Naive thymus-derived CD4-positive, alpha-beta T cell (primary cell): ENCODE results near the gene C1QTNF7. TPM values are rescaled to one million over a fixed set of nuclear protein-coding genes. Genes with fewer than 3 reads are reported as not detected.

Experiments
- ATAC-seq: fragments of 150-1000 bp; cut with Tn5 transposase; 2 replicates; pipeline ENCODE4 v1.10.0; 2021; ENCODE audit warnings: mild to moderate bottlenecking, moderate library complexity
- CTCF ChIA-PET: fragments of 350-600 bp; sonication (Branson Sonifier 250); formaldehyde crosslinking; loops from one replicate; lab custom pipeline; 2021; ENCODE audit warnings: antibody characterized with exemption; lab: Charles Lee
- POLR2A ChIA-PET: fragments of 350-600 bp; sonication (Branson Sonifier 250); formaldehyde crosslinking; loops from one replicate; lab custom pipeline; 2021; ENCODE audit warnings: antibody characterized with exemption, inconsistent platforms; lab: Charles Lee
- DNase-seq, 9 donors: peaks; one replicate each; pipeline versions ENCODE4 v3.0.0 to v3.0.0-alpha.2; 2020 to 2022; ENCODE audit warnings: mixed read lengths in 1 of 9
- H3K27ac ChIP-seq: one replicate; pipeline ENCODE4 v1.7.0; 2013; ENCODE audit warnings: mild to moderate bottlenecking, low read depth, low read length, moderate library complexity
- H3K27me3 ChIP-seq, 2 donors: one replicate each; pipeline ENCODE4 v1.7.0; 2013; ENCODE audit warnings: low read length in 2 of 2, mild to moderate bottlenecking in 2 of 2, moderate library complexity in 2 of 2; ENCODE audit not compliant: control insufficient read depth in 2 of 2, insufficient read depth in 2 of 2
- H3K36me3 ChIP-seq, 3 experiments: 1 replicate in 2 of 3; 2 replicates in 1 of 3; pipeline ENCODE4 v1.7.0; 2013; ENCODE audit warnings: low read length in 3 of 3, mild to moderate bottlenecking in 3 of 3, moderate library complexity in 1 of 3; ENCODE audit not compliant: insufficient read depth in 3 of 3, control insufficient read depth in 2 of 3
- H3K4me1 ChIP-seq, 2 donors: one replicate each; pipeline ENCODE4 v1.7.0; 2013; ENCODE audit warnings: low read length in 2 of 2, mild to moderate bottlenecking in 2 of 2, moderate library complexity in 1 of 2; ENCODE audit not compliant: control insufficient read depth in 2 of 2, insufficient read depth in 2 of 2
- H3K4me3 ChIP-seq: 2 replicates; pipeline ENCODE4 v1.7.0; 2013; ENCODE audit warnings: mild to moderate bottlenecking, low read length
- H3K9me3 ChIP-seq, 3 experiments: 1 replicate in 2 of 3; 2 replicates in 1 of 3; pipeline ENCODE4 v1.7.0; 2013; ENCODE audit warnings: low read length in 3 of 3; ENCODE audit not compliant: control insufficient read depth in 2 of 3
- H3K27ac Mint-ChIP-seq, 9 donors: one replicate each; pipeline ENCODE4 v1.8.0; 2020 to 2022; ENCODE audit warnings: mixed read lengths in 9 of 9, mild to moderate bottlenecking in 8 of 9, moderate library complexity in 5 of 9, inconsistent platforms in 2 of 9
- H3K27me3 Mint-ChIP-seq, 5 donors: one replicate each; pipeline ENCODE4 v1.8.0; 2021 to 2022; ENCODE audit warnings: mixed read lengths in 5 of 5, mild to moderate bottlenecking in 1 of 5
- H3K36me3 Mint-ChIP-seq, 5 donors: one replicate each; pipeline ENCODE4 v1.8.0; 2020 to 2022; ENCODE audit warnings: mixed read lengths in 5 of 5, mild to moderate bottlenecking in 3 of 5, inconsistent platforms in 1 of 5
- H3K4me1 Mint-ChIP-seq, 7 donors: one replicate each; pipeline ENCODE4 v1.8.0; 2020 to 2022; ENCODE audit warnings: mixed read lengths in 7 of 7, mild to moderate bottlenecking in 3 of 7, inconsistent platforms in 1 of 7
- H3K4me3 Mint-ChIP-seq, 10 donors: one replicate each; pipeline ENCODE4 v1.8.0; 2020 to 2022; ENCODE audit warnings: mild to moderate bottlenecking in 10 of 10, mixed read lengths in 10 of 10, moderate library complexity in 6 of 10, inconsistent platforms in 2 of 10
- H3K9me3 Mint-ChIP-seq, 11 donors: one replicate each; pipeline ENCODE4 v1.8.0; 2020 to 2022; ENCODE audit warnings: mixed read lengths in 11 of 11, mild to moderate bottlenecking in 4 of 11, inconsistent platforms in 1 of 11, moderate library complexity in 1 of 11
- intact Hi-C, 2 donors: fragments of 100-400 bp; cut with micrococcal nuclease; formaldehyde crosslinking; loops; one replicate each; pipeline ENCODE4 v1.15.1; 2023
- polyA plus RNA-seq, 2 donors: library from polyadenylated mRNA; unstranded; fragments of 300-500 nt; fragmentation: Illumina TruSeq; gene quantifications; one replicate each; pipeline ENCODE4 v1.2.3, GENCODE V29; 2021
- total RNA-seq, 6 experiments: library from RNA in 5 of 6; stranded (reverse) in 5 of 6; gene quantifications; 1 replicate in 5 of 6; 2 replicates in 1 of 6; pipeline ENCODE4 v1.2.3 and lab custom pipeline; 2021 to 2026

Gene C1QTNF7
- total and polyA plus RNA-seq, 7 experiments from 2014 or later = 0.27 TPM; not detected in 6

DNA sequence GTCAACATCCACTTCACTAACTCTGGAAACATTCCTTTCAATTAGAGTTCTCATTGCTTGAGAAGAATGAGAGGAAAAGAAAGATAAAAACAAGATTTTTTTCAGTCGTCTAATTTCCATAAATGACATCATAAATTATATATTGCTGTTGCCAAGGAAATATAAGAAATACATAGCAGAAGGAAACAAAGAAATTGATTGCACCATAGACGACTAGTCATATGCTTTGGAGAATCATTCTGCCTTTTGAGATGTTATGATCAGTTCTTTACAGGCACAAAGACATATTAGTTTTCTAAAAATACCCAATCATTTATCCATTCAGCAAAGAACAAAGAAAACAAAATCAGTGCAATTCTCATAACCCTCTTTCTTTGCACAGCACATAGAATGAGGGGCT, 672 bp upstream of the C1QTNF7 start:
- H3K27me3 ChIP-seq = no peaks in the 10 kb centered on the region
- Mint-ChIP-seq H3K9me3 (peaks cover 0 to 5% (median 0%) of the 10 kb centered on the region in 11 donors), H3K4me1 (peaks cover 4 to 24% (median 16%) of the 10 kb centered on the region in 7 donors), H3K27ac (no peak overlapping the region), H3K4me3 (no peak overlapping the region), H3K27me3 (no peaks in the 10 kb centered on the region), H3K36me3 (peaks cover 0 to 6% (median 5%) of the 10 kb centered on the region in 5 donors)
- no peaks in the 10 kb centered on the region for H3K36me3 ChIP-seq
- no peaks in the 10 kb centered on the region for H3K9me3 ChIP-seq
- intact Hi-C loops = no loop called here
- ATAC-seq (no peak), DNase-seq (no peak)
- no peaks in the 10 kb centered on the region for H3K4me1 ChIP-seq
- ChIA-PET POLR2A (no interaction called here), CTCF (no interaction called here)
- no peak overlapping the region for H3K4me3 ChIP-seq
- H3K27ac ChIP-seq = no peak overlapping the region

DNA sequence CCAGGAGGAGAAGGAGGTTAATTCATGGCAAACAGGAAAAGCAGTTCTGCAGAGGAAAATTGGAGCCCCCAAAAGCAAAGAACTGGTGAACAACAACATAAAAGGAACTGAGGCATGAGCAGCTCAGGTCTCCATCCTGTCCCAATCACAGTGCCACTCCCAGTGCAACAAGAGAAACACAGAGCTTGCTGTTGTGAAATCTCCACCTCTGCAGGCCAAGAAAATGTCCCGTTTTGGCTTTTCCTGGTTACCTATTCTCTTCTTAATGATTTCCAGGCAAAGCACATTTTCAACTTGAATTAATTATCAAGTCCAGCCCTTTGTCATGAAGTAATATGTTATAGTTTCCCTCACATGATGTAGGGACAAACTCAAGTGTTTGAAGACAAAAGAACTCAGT, 778 bp downstream of the C1QTNF7 start:
- Histone ChIP-seq H3K9me3 (no peaks in the 10 kb centered on the region), H3K27ac (no peak overlapping the region), H3K4me1 (no peaks in the 10 kb centered on the region), H3K27me3 (no peaks in the 10 kb centered on the region), H3K36me3 (no peaks in the 10 kb centered on the region), H3K4me3 (no peak overlapping the region)
- Mint-ChIP-seq H3K9me3 (peaks cover 0 to 5% (median 0%) of the 10 kb centered on the region in 11 donors), H3K27me3 (no peaks in the 10 kb centered on the region), H3K4me3 (no peak overlapping the region), H3K36me3 (peaks cover 0 to 9% (median 6%) of the 10 kb centered on the region in 5 donors), H3K27ac (no peak overlapping the region), H3K4me1 (peaks cover 4 to 16% (median 14%) of the 10 kb centered on the region in 7 donors)
- POLR2A ChIA-PET = interaction anchor here (0.6 kb wide), 1 partner anchor 473 kb away, joined by 3 read pairs; no protein-coding TSS in a partner anchor
- intact Hi-C loops = no loop called here
- DNase-seq = no peak
- CTCF ChIA-PET = no interaction called here
- no peak for ATAC-seq

DNA sequence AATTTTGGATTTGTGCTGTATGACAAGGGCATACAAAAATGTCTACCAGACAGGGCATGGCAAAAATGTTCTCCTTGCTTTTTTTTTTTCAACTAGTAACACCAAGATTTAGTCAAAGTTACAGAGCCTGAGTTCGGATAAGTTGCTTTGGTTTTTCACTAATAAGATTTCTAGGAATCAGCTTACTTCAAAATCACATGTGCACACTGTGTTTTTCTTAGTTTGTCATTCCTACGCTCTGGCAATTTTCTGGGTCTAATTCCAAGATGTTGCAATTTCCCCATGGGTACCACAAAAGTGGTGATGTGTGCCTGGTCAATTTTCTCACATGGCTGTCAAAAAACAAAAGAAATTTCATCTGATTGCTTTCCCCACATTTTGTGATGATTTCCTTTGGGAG, 6.3 kb downstream of the C1QTNF7 start:
- Mint-ChIP-seq H3K9me3 (peaks cover 0 to 5% (median 0%) of the 10 kb centered on the region in 11 donors), H3K4me1 (no peaks in the 10 kb centered on the region), H3K27ac (no peak overlapping the region), H3K4me3 (no peak overlapping the region), H3K36me3 (peaks cover 0 to 22% (median 6%) of the 10 kb centered on the region in 5 donors), H3K27me3 (peaks cover 0 to 4% (median 0%) of the 10 kb centered on the region in 5 donors)
- ChIA-PET POLR2A (no interaction called here), CTCF (no interaction called here)
- Histone ChIP-seq H3K27ac (no peak overlapping the region), H3K9me3 (no peaks in the 10 kb centered on the region), H3K27me3 (no peaks in the 10 kb centered on the region), H3K4me3 (no peak overlapping the region), H3K36me3 (no peaks in the 10 kb centered on the region), H3K4me1 (no peaks in the 10 kb centered on the region)
- ATAC-seq (no peak), DNase-seq (no peak)
- intact Hi-C loops = no loop called here

DNA sequence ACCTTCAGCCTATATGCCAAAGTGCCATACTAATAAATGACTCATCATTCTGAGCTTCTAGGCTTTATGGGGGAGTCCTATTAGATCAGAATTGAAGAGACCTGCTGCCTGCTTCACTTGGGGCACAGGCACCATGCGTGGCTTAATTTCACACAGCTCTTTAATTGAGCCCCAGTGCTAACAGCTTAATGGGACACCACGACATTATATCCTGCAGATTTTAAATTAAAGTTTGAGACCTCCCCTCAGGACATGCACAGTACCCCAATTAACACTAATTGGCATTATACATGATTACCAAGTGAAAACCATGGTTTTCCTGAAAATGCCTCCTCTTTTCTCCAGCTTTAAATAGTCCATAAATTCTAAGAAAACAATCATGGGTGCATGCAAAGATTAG, 6.8 kb downstream of the C1QTNF7 start:
- CTCF ChIA-PET = no interaction called here
- Mint-ChIP-seq H3K27ac (no peak overlapping the region), H3K9me3 (peaks cover 0 to 5% (median 0%) of the 10 kb centered on the region in 11 donors), H3K4me3 (no peak overlapping the region), H3K36me3 (peaks cover 0 to 22% (median 6%) of the 10 kb centered on the region in 5 donors), H3K4me1 (no peaks in the 10 kb centered on the region), H3K27me3 (peaks cover 0 to 4% (median 0%) of the 10 kb centered on the region in 5 donors)
- POLR2A ChIA-PET = no interaction called here
- H3K27ac ChIP-seq = no peak overlapping the region
- H3K27me3 ChIP-seq = no peaks in the 10 kb centered on the region
- H3K4me3 ChIP-seq = no peak overlapping the region
- intact Hi-C loops = no loop called here
- H3K36me3 ChIP-seq = no peaks in the 10 kb centered on the region
- no peak for ATAC-seq
- no peaks in the 10 kb centered on the region for H3K4me1 ChIP-seq
- no peak for DNase-seq
- H3K9me3 ChIP-seq = no peaks in the 10 kb centered on the region

DNA sequence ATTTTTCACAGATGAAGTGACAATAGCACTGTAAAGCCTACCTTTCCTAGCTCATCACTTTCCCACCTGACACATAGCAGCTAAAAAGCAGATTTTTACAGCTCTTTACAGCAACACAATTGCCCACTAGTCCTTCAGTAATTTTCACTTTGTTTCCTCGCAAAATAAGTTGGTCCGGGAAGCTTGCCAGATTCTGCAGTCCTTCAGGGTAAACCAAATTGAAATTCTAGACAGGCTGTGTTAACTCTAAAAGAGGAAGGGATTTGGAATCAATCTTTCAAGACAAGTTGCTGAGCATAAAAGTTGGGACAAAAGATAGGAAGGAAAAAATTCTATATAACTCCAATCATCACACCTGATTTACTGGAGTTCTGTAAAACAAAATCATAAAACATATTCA, 8.7 kb downstream of the C1QTNF7 start:
- Histone ChIP-seq H3K36me3 (no peaks in the 10 kb centered on the region), H3K27ac (no peak overlapping the region), H3K9me3 (no peaks in the 10 kb centered on the region), H3K27me3 (no peaks in the 10 kb centered on the region), H3K4me3 (no peak overlapping the region), H3K4me1 (no peaks in the 10 kb centered on the region)
- Mint-ChIP-seq H3K4me1 (no peaks in the 10 kb centered on the region), H3K4me3 (no peak overlapping the region), H3K9me3 (peaks cover 0 to 5% (median 0%) of the 10 kb centered on the region in 11 donors), H3K27me3 (peaks cover 0 to 4% (median 0%) of the 10 kb centered on the region in 5 donors), H3K36me3 (peaks cover 0 to 22% (median 6%) of the 10 kb centered on the region in 5 donors), H3K27ac (no peak overlapping the region)
- DNase-seq (no peak), ATAC-seq (no peak)
- CTCF ChIA-PET = no interaction called here
- POLR2A ChIA-PET = no interaction called here
- intact Hi-C loops = no loop called here

DNA sequence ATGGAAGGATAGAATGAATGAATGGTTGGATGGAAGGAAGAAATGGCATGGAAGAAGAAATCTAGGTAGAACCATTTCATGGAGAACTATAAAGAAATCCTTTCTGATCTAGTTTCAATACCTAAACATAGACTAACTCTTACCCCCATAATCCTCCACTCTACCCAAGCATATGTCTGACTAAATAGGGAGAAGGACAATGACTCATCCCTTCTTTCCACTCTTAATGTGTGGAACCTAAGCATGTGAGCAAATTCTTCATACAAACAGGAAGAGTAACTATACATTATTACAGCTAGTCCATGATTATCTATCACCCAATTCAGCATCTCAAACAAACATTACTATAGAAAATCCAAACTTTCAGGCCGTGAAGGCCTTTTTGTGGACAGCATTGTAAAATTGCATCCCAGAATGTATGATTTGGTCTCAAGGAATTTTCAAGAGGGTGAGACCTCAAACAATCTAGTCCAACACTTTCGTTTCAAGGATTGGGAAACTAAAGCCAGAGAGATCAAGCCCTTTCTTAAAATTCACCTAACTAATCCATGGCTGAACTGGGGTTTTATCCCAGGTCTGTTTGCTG, 11.2 kb downstream of the C1QTNF7 start:
- DNase-seq = no peak
- POLR2A ChIA-PET = no interaction called here
- no peaks in the 10 kb centered on the region for H3K27me3 ChIP-seq
- H3K36me3 Mint-ChIP-seq = peaks cover 0 to 18% (median 1%) of the 10 kb centered on the region in 5 donors
- H3K4me1 ChIP-seq = no peaks in the 10 kb centered on the region
- H3K9me3 Mint-ChIP-seq = peaks cover 0 to 3% (median 0%) of the 10 kb centered on the region in 11 donors
- CTCF ChIA-PET = no interaction called here
- H3K27me3 Mint-ChIP-seq = peaks cover 0 to 7% (median 1%) of the 10 kb centered on the region in 5 donors
- intact Hi-C loops = no loop called here
- H3K4me1 Mint-ChIP-seq = peaks cover 0 to 9% (median 2%) of the 10 kb centered on the region in 7 donors
- no peak overlapping the region for H3K4me3 Mint-ChIP-seq
- H3K27ac ChIP-seq = no peak overlapping the region
- ATAC-seq = no peak
- no peak overlapping the region for H3K4me3 ChIP-seq
- H3K36me3 ChIP-seq = no peaks in the 10 kb centered on the region
- no peak overlapping the region for H3K27ac Mint-ChIP-seq
- H3K9me3 ChIP-seq = no peaks in the 10 kb centered on the region
